H9 (cell line): ENCODE measurements around the gene EFCAB6. TPM values are rescaled to one million over a fixed set of nuclear protein-coding genes. Genes with fewer than 3 reads are reported as not detected.

Source experiments
- DNase-seq: peaks from one replicate; pipeline ENCODE4 v3.0.0-alpha.2; 2017
- H2AFZ ChIP-seq: one replicate; pipeline ENCODE4 v1.6.1; 2013; ENCODE audit warnings: mild to moderate bottlenecking, low read length, control low read depth, moderate library complexity
- H2AK5ac ChIP-seq: 2 replicates; pipeline ENCODE4 v1.6.1; 2013; ENCODE audit warnings: low read length, control low read depth, mixed read lengths; ENCODE audit not compliant: insufficient read length
- H2BK120ac ChIP-seq: one replicate; pipeline ENCODE4 v1.6.1; 2013; ENCODE audit warnings: low read depth, mild to moderate bottlenecking, low read length, control low read depth, inconsistent platforms; ENCODE audit not compliant: poor library complexity, severe bottlenecking
- H2BK12ac ChIP-seq: 2 replicates; pipeline ENCODE4 v1.6.1; 2013; ENCODE audit warnings: low read length, control low read depth, mixed read lengths, low read depth; ENCODE audit not compliant: insufficient read length
- H2BK15ac ChIP-seq: 2 replicates; pipeline ENCODE4 v1.6.1; 2013; ENCODE audit warnings: low read depth, low read length, control low read depth
- H2BK20ac ChIP-seq: one replicate; pipeline ENCODE4 v1.6.1; 2013; ENCODE audit warnings: low read depth, mild to moderate bottlenecking, low read length, control low read depth, inconsistent platforms; ENCODE audit not compliant: poor library complexity, severe bottlenecking
- H2BK5ac ChIP-seq: 2 replicates; pipeline ENCODE4 v1.6.1; 2013; ENCODE audit warnings: low read length, control low read depth, mixed read lengths; ENCODE audit not compliant: insufficient read length
- H3K14ac ChIP-seq: 2 replicates; pipeline ENCODE4 v1.6.1; 2013; ENCODE audit warnings: low read length, control low read depth; ENCODE audit not compliant: insufficient read depth
- H3K18ac ChIP-seq: 2 replicates; pipeline ENCODE4 v1.6.1; 2013; ENCODE audit warnings: low read depth, mild to moderate bottlenecking, mixed read lengths, low read length, control low read depth; ENCODE audit not compliant: insufficient read length
- H3K23ac ChIP-seq: 2 replicates; pipeline ENCODE4 v1.6.1; 2013; ENCODE audit warnings: low read length, control low read depth, mixed read lengths, low read depth; ENCODE audit not compliant: insufficient read length
- H3K23me2 ChIP-seq: 2 replicates; pipeline ENCODE4 v1.6.1; 2013; ENCODE audit warnings: low read depth, mild to moderate bottlenecking, mixed read lengths, low read length, control low read depth; ENCODE audit not compliant: insufficient read length, poor library complexity, severe bottlenecking
- H3K27ac ChIP-seq: 2 replicates; pipeline ENCODE4 v1.5.1; 2013; ENCODE audit warnings: low read length, control low read depth, mixed read lengths, low read depth; ENCODE audit not compliant: insufficient read length
- H3K27me3 ChIP-seq: 2 replicates; pipeline ENCODE4 v1.6.1; 2013; ENCODE audit warnings: low read length, control low read depth, inconsistent platforms; ENCODE audit not compliant: insufficient read depth
- H3K4ac ChIP-seq: 2 replicates; pipeline ENCODE4 v1.6.1; 2013; ENCODE audit warnings: low read depth, mild to moderate bottlenecking, control low read depth, inconsistent platforms, low read length, moderate library complexity
- H3K4me1 ChIP-seq: 2 replicates; pipeline ENCODE4 v1.6.1; 2013; ENCODE audit warnings: low read length, control low read depth, inconsistent platforms; ENCODE audit not compliant: insufficient read depth
- H3K4me2 ChIP-seq: 2 replicates; pipeline ENCODE4 v1.6.1; 2013; ENCODE audit warnings: low read length, control low read depth, mixed read lengths; ENCODE audit not compliant: insufficient read length, insufficient read depth
- H3K56ac ChIP-seq: 2 replicates; pipeline ENCODE4 v1.6.1; 2013; ENCODE audit warnings: low read depth, mild to moderate bottlenecking, mixed read lengths, low read length, control low read depth; ENCODE audit not compliant: insufficient read length
- H3K79me1 ChIP-seq: 2 replicates; pipeline ENCODE4 v1.6.1; 2013; ENCODE audit warnings: low read depth, mild to moderate bottlenecking, moderate library complexity, low read length, control low read depth, inconsistent platforms; ENCODE audit not compliant: insufficient read depth, poor library complexity, severe bottlenecking
- H3K79me2 ChIP-seq: 2 replicates; pipeline ENCODE4 v1.6.1; 2013; ENCODE audit warnings: low read length, control low read depth, inconsistent platforms; ENCODE audit not compliant: insufficient read depth
- H3K9ac ChIP-seq: 2 replicates; pipeline ENCODE4 v1.6.1; 2013; ENCODE audit warnings: low read length, control low read depth, mixed read lengths; ENCODE audit not compliant: insufficient read length; ENCODE audit errors: extremely low read depth
- H3K9me3 ChIP-seq: one replicate; pipeline ENCODE4 v1.6.1; 2013; ENCODE audit warnings: low read depth, low read length, inconsistent platforms; ENCODE audit not compliant: control insufficient read depth
- H3T11ph ChIP-seq: one replicate; pipeline ENCODE4 v1.6.1; 2013; ENCODE audit warnings: mild to moderate bottlenecking, low read length, control low read depth, inconsistent platforms
- H4K20me1 ChIP-seq: one replicate; pipeline ENCODE4 v1.6.1; 2013; ENCODE audit not compliant: control insufficient read depth, insufficient read length, insufficient read depth
- H4K5ac ChIP-seq: 2 replicates; pipeline ENCODE4 v1.6.1; 2013; ENCODE audit warnings: low read depth, mild to moderate bottlenecking, mixed read lengths, low read length, control low read depth; ENCODE audit not compliant: insufficient read length
- H4K8ac ChIP-seq: replicated peaks from 2 replicates; pipeline ENCODE4 v1.6.1; 2013; ENCODE audit warnings: low read length, control low read depth, mixed read lengths, low read depth; ENCODE audit not compliant: insufficient read length
- H4K91ac ChIP-seq: 2 replicates; pipeline ENCODE4 v1.6.1; 2013; ENCODE audit warnings: low read depth, mild to moderate bottlenecking, moderate library complexity, mixed read lengths, low read length, control low read depth; ENCODE audit not compliant: insufficient read length
- H3K27ac Mint-ChIP-seq, 3 experiments: 2 replicates in 2 of 3; 3 replicates in 1 of 3; pipeline ENCODE4 v1.8.0; 2020 to 2021; ENCODE audit warnings: mixed read lengths in 3 of 3, mild to moderate bottlenecking in 1 of 3, moderate library complexity in 1 of 3
- H3K27me3 Mint-ChIP-seq: 2 replicates; pipeline ENCODE4 v1.8.0; 2021; ENCODE audit warnings: low read depth, mild to moderate bottlenecking, moderate library complexity, mixed read lengths
- H3K36me3 Mint-ChIP-seq, 3 experiments: 2 replicates in 2 of 3; 3 replicates in 1 of 3; pipeline ENCODE4 v1.8.0; 2020 to 2021; ENCODE audit warnings: low read depth in 3 of 3, mixed read lengths in 3 of 3; ENCODE audit not compliant: insufficient read depth in 1 of 3
- H3K4me1 Mint-ChIP-seq, 2 experiments: 2 replicates each; pipeline ENCODE4 v1.8.0; 2020; ENCODE audit warnings: mixed read lengths in 2 of 2
- H3K4me3 Mint-ChIP-seq, 2 experiments: 2 replicates in 1 of 2; 3 replicates in 1 of 2; pipeline ENCODE4 v1.8.0; 2020 to 2021; ENCODE audit warnings: mild to moderate bottlenecking in 2 of 2, mixed read lengths in 2 of 2, moderate library complexity in 1 of 2
- H3K9me3 Mint-ChIP-seq, 2 experiments: 2 replicates in 1 of 2; 3 replicates in 1 of 2; pipeline ENCODE4 v1.8.0; 2020; ENCODE audit warnings: mild to moderate bottlenecking in 2 of 2, mixed read lengths in 2 of 2, moderate library complexity in 1 of 2
- WGBS: extraction: QIAGEN DNeasy Blood & Tissue Kit; methylation state at CpG from one replicate; pipeline ENCODE4 v1.1.7; 2013; ENCODE audit warnings: missing lambda C conversion rate, low lambda C conversion rate, mixed read lengths; ENCODE audit not compliant: insufficient read length; ENCODE audit errors: extremely low coverage; 5-methylcytosine and 5-hydroxymethylcytosine counted together
- total RNA-seq: library from RNA; stranded (reverse); gene quantifications from 2 replicates; pipeline ENCODE4 v1.2.1, GENCODE V29; 2021
- TF ChIP-seq, protein P1 (sequence below): fragments of 200-600 bp; sonication (generic); conservative IDR thresholded peaks from 3 replicates; pipeline ENCODE4 v1.8.0; 2021; ENCODE audit warnings: antibody characterized with exemption, mild to moderate bottlenecking

The EFCAB6 gene
- total RNA-seq, 1 experiment from 2014 or later, result 0.31 TPM

DNA sequence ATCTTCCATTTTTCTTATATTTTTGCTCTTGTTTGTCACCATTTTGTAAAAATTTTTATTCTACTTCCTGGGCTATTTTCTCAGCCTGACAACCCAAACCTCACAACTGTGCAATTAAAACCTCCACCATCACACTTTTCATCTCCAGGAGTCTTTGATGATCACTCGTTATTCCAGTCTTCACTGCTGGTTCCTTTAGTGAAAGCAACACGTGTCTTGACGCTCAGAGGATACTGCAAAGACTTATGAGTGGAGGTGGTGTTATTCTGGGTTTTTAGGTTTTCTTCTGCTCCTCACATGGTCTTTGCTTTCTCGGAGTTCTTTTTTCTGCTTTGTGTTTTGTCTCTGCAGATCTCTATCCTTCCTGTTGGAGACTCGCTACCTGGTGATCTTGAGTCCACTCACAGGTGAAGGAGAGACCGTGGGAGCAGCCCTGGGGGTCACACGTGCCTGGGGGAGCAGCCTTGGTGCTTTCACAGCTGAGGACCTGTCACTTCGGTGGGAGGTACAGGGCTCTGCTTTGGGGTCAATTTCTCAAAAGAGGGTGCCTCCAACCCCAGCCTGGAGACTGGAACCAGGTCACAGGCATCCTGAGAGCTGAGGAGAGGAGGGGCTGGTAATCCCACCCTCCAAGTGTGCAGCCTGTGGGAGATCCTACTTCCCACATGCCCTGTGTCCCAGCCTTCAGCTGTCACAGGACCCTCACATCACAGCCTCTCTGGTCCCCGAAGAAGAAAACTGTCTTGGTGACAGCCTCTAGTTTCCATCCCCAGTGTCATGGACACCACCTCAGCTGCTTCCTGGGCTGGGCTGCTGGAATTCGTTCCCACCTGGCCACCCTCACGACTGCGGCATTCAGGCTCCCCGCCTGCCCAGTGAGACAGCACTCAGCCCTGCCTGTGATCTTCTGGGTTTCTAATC, 39.2 kb upstream of the EFCAB6 start:
- no peaks in the 10 kb centered on the region for H3K27me3 Mint-ChIP-seq
- Histone ChIP-seq H2BK15ac (no peak overlapping the region), H4K20me1 (peaks cover 3% of the 10 kb centered on the region), H3K23me2 (no peaks in the 10 kb centered on the region), H3K14ac (no peak overlapping the region; the same call in 1 of the 2 replicates), H2BK120ac (no peak overlapping the region), H4K8ac (no peak overlapping the region), H4K91ac (no peak overlapping the region), H3K27me3 (no peaks in the 10 kb centered on the region), H3K27ac (no peak overlapping the region), H3K4me2 (no peak overlapping the region), H2BK12ac (no peak overlapping the region), H3K79me2 (peaks cover 18% of the 10 kb centered on the region; the same call in 1 of the 2 replicates), H3K79me1 (no peaks in the 10 kb centered on the region), H3K9ac (no peak overlapping the region), H3K56ac (no peak overlapping the region), H3K18ac (no peak overlapping the region), H3K4me1 (peaks cover 5% of the 10 kb centered on the region; the same call in 1 of the 2 replicates), H3K23ac (no peak overlapping the region), H3K9me3 (no peaks in the 10 kb centered on the region), H2BK20ac (no peak overlapping the region), H3K4ac (no peak overlapping the region), H4K5ac (no peak overlapping the region), H3T11ph (no peak overlapping the region), H2BK5ac (no peak overlapping the region), H2AK5ac (no peak overlapping the region), H2AFZ (no peak overlapping the region)
- TF ChIP-seq, protein P1, sequence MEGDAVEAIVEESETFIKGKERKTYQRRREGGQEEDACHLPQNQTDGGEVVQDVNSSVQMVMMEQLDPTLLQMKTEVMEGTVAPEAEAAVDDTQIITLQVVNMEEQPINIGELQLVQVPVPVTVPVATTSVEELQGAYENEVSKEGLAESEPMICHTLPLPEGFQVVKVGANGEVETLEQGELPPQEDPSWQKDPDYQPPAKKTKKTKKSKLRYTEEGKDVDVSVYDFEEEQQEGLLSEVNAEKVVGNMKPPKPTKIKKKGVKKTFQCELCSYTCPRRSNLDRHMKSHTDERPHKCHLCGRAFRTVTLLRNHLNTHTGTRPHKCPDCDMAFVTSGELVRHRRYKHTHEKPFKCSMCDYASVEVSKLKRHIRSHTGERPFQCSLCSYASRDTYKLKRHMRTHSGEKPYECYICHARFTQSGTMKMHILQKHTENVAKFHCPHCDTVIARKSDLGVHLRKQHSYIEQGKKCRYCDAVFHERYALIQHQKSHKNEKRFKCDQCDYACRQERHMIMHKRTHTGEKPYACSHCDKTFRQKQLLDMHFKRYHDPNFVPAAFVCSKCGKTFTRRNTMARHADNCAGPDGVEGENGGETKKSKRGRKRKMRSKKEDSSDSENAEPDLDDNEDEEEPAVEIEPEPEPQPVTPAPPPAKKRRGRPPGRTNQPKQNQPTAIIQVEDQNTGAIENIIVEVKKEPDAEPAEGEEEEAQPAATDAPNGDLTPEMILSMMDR, result no peak
- DNase-seq, result peak; percentile 25
- whole genome bisulfite sequencing, result no CpG with 5 or more reads among the region's 13 CpGs
- H3K4me1 Mint-ChIP-seq, result peaks cover 54 to 55% of the 10 kb centered on the region in 2 experiments
- peaks cover 0 to 16% (median 3%) of the 10 kb centered on the region in 3 experiments; a peak in 5 of 7 replicates for H3K36me3 Mint-ChIP-seq
- H3K27ac Mint-ChIP-seq, result peak overlapping the region in 2 of 3 experiments; percentile 39 to 80; a peak in 3 of 7 replicates
- H3K9me3 Mint-ChIP-seq, result peaks cover under 1 to 2% of the 10 kb centered on the region in 2 experiments; a peak in 1 of 5 replicates
- H3K4me3 Mint-ChIP-seq, result no peak overlapping the region
